HG02763 (cell line): ENCODE measurements around the gene ZNHIT1.

Experiments used
- ATAC-seq: cut with Tn5 transposase; IDR thresholded peaks from one replicate; pipeline ENCODE4 v1.9.1; 2021; ENCODE audit warnings: mild to moderate bottlenecking, moderate library complexity; ENCODE audit not compliant: unreplicated experiment

Gene ZNHIT1

DNA sequence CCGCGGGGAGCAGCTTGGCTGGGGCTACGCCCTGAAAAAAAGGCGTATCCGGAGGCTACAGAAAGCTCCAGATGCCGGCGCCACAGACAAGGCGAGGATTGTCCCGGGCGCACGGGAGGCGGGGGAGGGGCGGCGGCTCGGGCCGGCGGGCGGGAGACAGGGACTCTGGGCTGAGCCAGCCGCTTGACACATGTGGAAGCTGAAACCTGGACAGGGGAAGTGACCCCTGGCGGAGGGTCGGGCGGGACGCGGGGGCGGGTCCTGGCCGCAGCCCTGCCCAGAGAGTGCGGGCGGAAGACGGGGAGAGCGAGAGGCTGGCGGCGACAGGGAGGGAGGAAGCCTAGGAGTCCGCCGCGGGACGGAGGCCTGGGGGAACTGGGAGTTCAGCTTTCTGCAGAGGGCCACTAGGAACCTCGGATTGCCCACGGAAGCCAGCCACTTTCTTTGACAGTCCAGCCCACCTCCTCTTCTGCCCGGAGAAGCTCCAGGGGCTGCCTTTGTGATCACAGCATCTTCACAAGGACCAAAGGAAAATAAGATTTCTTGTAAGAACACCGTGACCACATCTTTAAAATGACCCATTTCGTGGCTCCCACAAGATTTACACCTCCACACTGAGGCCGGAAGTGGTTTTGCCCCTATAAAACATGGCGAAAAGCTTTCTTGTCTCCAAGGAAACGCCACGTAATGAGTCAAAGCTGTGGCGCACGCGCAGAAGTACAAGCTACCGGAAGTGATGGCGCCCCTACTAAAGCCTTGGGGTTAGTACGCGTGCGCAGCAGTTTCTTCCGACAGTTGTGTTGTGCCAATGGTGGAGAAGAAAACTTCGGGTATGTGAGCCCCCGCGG lies at the start of gene ZNHIT1, which contains the start of gene PLOD3:
ZNHIT1 (plus strand) TSS at position 778 of the 848 bp plus-strand sequence; CDS start at position 809, 31 bp downstream.
PLOD3 (minus strand) TSS at position 194 of the 848 bp plus-strand sequence. CDS start 307 bp downstream, outside the sequence.
- ATAC-seq, result peak; percentile 66

DNA sequence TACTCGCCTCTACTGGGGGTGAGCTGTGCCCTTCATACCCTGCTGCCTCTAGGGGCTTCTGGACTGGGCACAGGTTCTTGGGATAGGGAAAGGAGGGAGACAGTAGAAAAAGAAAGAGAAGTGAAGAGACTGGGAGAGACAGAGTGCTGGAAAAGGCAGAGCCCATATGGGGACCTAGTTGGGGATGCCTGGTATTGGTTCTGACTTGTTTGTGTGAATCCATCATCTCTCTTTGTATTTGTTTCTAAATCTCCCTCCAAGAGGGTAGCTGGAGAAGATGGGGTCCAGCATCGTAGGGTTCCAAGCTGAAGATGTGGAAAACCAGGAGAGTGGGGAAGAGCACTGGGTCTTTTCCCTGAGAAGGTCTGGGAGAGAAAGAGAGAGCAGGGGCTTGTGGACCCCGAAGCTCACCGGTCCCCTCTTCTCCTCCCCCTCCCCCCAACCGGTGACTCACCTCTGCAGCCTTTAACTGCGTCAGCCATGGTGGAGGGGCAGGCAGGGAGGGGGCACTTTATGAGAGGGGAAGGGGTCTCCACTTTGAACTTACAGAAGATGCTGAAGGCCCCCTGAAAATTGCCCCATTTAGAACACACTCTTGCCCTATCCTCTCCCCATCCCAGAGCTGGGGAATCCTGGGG lies 49.4 kb upstream of the ZNHIT1 start:
- no peak for ATAC-seq

DNA sequence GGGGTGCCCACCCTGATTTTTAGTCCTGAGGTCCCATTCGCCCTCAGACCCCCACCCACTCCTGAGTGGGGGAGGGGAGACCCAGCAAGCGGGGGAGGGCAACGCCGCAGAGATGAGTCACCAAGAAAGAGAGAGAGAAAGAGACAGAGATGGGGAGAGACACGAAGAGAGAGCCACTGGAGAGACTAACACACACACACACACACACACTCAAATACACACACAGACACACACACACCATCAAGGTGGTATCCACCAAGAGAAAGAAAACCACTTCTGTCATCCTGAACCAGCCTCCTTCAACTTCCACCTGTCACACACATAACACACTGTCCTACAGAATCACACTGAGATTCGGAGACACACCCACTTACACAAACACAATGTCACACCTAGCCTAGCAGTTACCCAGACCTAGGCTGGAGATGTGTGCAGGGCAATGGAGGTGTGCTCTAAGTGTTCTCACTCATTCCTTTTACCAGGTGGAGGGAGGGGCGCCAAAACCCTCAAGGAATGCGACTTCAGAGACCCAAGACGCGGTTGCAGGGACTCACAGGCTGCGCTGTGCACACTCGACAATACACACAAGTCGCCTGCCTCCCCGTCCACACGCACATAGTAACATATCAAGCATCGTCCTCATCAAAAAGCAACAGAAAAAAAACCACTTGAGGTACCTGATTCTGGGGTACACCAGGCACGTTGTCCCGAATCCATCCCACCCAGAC lies 48.7 kb upstream of the ZNHIT1 start:
- ATAC-seq, result no peak

- ATAC-seq, result no peak
Measured at GRCh38 chr7:101169838-101170551, 48.0 kb upstream of the ZNHIT1 start.

- ATAC-seq, result no peak
Measured at GRCh38 chr7:101170617-101171441, 47.1 kb upstream of the ZNHIT1 start.

- no peak for ATAC-seq
Measured at GRCh38 chr7:101171442-101171837, 46.5 kb upstream of the ZNHIT1 start.

DNA sequence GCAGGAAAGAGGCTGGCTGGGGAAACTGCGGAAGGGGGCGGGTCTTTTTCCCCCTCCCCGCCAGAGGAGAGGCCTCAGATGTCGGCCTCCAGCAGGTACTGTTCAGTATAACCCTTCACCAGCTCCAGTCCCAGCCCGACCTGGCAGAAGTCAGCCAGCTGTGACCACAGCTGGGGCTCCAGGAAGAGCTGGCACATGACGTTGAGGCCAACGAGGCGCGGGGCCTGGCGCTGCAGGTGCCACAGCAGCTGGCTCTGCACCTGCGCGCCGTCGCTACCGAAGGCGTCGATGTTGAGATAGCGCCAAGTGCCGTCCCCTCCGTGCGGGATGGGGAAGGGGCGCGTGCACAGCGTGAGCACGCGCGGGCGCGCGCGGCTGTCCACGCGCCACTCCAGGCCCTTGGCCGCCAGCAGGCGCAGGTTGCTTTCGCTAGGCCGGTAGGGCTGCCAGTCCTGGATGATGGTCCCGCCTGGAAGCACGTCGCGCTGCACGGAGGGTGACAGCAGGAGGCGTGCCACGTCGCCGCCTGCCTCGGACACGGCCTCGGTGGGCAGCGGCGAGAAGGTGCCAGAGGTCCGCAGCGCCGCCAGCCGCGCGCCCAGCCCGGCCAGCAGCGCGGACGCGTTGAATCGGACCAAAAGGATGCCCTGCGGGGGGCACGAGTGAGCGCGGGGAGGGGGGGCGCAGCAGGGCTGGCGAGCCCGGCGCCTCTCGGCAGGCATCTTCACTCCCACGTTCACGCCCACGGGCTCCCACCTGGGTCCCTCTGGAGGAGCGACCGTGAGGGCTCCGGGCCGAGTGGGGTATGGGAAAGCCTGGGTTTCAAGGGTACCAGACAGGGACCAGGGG lies 45.7 kb upstream of the ZNHIT1 start:
- no peak for ATAC-seq

DNA sequence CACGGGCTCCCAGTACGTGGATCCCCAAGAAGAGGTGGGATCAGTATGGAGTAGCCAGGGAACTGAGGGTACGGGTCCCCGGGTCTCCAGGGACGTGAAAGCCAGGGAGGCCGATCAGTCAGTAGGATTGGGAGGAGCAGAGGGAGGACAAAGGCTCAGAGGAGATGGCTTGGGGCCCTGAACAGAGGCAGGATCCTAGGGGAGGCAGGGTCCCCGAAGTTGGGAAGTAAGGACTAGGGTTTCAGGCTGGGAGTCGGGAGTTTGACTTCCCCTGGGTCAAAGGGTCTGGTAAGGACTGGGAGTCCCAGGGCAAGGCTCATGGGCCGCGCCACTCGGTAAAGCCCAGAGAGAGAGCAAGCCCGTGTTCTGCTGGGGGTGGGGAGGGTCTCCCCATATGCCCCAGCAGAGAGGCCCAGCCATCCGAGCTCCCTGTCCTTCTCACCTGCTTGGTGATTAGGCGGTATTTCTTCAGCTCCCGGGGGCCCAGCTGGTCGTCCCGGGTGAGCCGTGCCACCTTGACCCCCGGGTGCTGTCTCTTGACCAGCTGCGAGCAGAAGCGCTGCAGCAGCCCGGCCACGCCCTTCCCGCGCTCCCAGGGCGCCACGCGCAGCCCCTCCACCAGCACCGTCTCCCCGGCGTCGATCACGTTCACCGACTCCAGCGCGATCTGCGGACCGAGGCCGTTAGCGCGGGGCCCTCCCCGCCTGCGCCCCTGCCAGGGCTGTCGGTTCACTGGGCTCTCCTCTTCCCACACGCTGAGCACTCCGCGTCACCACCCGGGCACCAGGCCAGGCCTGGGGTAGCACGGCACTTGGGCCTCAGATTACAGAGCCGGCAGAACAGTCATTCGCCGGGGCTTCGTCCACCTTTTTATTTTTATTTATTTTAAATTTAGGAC lies 44.9 kb upstream of the ZNHIT1 start:
- no peak for ATAC-seq

DNA sequence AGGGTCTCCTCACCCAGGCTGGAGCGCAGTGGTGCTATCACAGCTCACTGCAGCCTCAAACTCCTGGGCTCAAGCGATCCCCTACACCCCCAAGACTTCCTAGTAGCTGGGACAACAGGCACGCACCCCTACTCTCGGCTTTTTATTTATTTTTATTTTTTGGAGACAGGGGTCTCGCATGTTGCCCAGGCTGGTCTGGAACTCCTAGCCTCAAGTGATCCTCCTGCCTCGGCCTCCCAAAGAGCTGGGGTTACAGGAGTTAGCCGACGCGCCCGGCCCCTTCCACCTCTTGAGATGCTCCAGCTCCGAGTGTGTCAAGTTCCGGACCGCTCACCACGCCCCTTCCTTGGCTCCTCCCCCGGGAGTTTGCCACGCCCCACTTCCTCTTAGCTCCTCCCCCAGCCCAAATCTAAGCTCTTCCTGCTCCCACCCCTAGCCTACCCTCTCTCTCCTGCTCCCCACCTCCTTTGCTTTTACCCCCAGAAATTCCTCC lies 44.2 kb upstream of the ZNHIT1 start:
- ATAC-seq, result no peak

- no peak for ATAC-seq
Measured at GRCh38 chr7:101174322-101174854, 43.6 kb upstream of the ZNHIT1 start.

GRCh38 chr7:101175664-101176063 lies 42.3 kb upstream of the ZNHIT1 start:
- no peak for ATAC-seq

GRCh38 chr7:101177644-101178043 lies 40.3 kb upstream of the ZNHIT1 start:
- no peak for ATAC-seq

- ATAC-seq, result no peak
Measured at GRCh38 chr7:101179117-101179516, 38.8 kb upstream of the ZNHIT1 start.

DNA sequence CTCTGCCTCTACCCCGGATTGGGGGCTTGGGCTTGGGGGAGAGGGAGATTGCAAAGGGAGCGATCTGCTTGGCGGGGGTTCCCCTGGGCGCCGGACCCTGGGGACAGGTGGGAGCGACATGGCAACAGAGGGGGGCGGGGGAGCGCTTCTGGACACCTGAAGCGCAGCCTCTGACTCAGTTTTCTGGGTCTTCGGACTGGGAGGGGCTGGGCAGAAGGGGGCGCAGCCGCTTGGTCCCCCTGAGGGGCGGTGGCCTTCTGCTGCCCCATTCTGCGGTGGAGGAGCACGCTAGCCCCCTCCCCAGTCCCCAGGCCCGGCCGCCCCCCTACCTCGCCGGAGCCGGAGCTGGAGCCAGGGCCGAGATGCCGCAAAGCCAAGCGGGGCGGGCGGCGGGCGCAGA lies 38.3 kb upstream of the ZNHIT1 start:
- no peak for ATAC-seq

GRCh38 chr7:101180130-101180755 lies 37.7 kb upstream of the ZNHIT1 start, which contains the start of gene NAT16:
NAT16 (minus strand) TSS chr7:101180293; CDS start chr7:101174807, 5,486 bp downstream.
- no peak for ATAC-seq

- ATAC-seq, result no peak
Measured at GRCh38 chr7:101185258-101185839, 32.6 kb upstream of the ZNHIT1 start.

DNA sequence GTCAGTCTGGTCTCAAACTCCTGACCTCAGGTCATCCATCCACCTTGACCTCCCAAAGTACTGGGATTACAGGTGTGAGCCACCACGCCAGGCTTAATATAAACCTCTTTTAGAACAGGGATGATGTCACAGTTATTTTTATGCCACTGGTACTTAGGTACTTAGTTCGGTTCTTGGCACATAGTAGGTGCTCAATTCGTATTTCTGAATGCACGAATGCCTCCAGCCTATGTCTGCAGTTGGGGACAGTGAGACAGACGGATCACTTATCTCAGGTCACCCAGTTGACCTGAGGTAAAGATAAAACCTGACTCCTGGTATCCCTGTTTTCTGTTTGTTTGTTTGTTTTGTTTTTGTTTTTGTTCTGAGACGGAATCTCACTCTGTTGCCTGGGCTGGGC lies 31.8 kb upstream of the ZNHIT1 start:
- ATAC-seq, result no peak
